AG04449 (cell line): Measurements from ENCODE around the gene MAN1C1.

Experiments used
- CTCF ChIA-PET: fragments of 350-600 bp; formaldehyde crosslinking; extraction: SDS; loops from one replicate; lab custom pipeline; 2021; ENCODE audit warnings: antibody characterized with exemption; lab: Yijun Ruan, JAX
- POLR2A ChIA-PET: fragments of 400-600, 350-600 bp; formaldehyde crosslinking; extraction: SDS; loops from one replicate; lab custom pipeline; 2020; ENCODE audit warnings: antibody characterized with exemption, inconsistent platforms; lab: Yijun Ruan, JAX
- DNase-seq: peaks from one replicate; pipeline ENCODE4 v3.0.0-alpha.2; 2010; ENCODE audit warnings: low read depth, low spot score
- H3K4me3 ChIP-seq: 2 replicates; pipeline ENCODE4 v1.5.1; 2011; ENCODE audit warnings: low read depth, mild to moderate bottlenecking, control low read depth, low read length
- TF ChIP-seq, protein P1 (sequence below): IDR thresholded peaks from one replicate; pipeline ENCODE4 v1.5.1; 2011; ENCODE audit warnings: mild to moderate bottlenecking, moderate library complexity, low read length, control low read depth, inconsistent platforms; ENCODE audit not compliant: insufficient read depth; ENCODE audit errors: missing control alignments

The MAN1C1 gene

DNA sequence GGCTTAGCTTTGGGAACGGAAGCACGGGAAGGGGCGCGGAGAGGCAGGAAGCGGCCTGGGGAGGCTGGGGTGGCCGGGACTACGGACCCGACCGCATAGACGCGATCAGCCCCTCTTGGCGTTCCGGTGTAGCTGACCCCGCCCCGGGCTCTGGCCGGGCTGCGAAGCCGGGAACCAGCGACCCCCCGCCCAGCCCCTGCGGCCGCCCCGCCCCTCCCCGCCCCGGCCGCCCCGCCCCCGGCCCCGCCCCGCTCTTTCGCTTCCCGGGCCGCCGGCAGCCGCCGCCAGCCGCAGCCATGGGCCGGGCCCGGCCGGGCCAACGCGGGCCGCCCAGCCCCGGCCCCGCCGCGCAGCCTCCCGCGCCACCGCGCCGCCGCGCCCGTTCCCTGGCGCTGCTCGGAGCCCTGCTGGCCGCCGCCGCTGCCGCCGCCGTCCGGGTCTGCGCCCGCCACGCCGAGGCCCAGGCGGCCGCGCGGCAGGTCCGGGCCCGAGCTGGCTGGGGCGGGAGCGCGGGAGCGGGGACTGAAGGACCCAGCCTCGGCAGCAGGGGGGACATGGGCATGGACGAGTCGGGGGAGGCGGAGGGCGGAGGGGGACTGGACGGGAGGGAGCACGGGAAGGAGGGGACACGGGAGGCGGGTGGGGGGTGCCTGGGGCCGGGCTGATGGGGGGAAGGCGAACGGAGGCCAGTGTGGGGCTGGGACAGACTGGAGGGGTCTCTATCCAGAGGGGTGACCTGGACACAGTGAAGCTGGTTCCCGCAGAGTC is 183.5 kb downstream of the MAN1C1 start, which contains the start of gene SELENON:
Gene SELENON (plus strand): TSS at position 259 of the 768 bp plus-strand sequence. CDS start 38 bp downstream, at position 297.
- no peak for DNase-seq
- TF ChIP-seq, protein P1, sequence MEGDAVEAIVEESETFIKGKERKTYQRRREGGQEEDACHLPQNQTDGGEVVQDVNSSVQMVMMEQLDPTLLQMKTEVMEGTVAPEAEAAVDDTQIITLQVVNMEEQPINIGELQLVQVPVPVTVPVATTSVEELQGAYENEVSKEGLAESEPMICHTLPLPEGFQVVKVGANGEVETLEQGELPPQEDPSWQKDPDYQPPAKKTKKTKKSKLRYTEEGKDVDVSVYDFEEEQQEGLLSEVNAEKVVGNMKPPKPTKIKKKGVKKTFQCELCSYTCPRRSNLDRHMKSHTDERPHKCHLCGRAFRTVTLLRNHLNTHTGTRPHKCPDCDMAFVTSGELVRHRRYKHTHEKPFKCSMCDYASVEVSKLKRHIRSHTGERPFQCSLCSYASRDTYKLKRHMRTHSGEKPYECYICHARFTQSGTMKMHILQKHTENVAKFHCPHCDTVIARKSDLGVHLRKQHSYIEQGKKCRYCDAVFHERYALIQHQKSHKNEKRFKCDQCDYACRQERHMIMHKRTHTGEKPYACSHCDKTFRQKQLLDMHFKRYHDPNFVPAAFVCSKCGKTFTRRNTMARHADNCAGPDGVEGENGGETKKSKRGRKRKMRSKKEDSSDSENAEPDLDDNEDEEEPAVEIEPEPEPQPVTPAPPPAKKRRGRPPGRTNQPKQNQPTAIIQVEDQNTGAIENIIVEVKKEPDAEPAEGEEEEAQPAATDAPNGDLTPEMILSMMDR = no peak
- CTCF ChIA-PET = interaction anchor here (1.5 to 24.7 kb wide), 3 partner anchors 10 to 232 kb away, joined by 5 to 468 read pairs (median 77); partner anchors contain the start of gene MAN1C1
- POLR2A ChIA-PET = interaction anchor here (1.2 to 1.4 kb wide), 2 partner anchors 9 to 553 kb away, joined by 3 to 9 read pairs; partner anchors contain the start of gene RSRP1
- peak within 1 kb of the TSS; percentile 61 for H3K4me3 ChIP-seq

DNA sequence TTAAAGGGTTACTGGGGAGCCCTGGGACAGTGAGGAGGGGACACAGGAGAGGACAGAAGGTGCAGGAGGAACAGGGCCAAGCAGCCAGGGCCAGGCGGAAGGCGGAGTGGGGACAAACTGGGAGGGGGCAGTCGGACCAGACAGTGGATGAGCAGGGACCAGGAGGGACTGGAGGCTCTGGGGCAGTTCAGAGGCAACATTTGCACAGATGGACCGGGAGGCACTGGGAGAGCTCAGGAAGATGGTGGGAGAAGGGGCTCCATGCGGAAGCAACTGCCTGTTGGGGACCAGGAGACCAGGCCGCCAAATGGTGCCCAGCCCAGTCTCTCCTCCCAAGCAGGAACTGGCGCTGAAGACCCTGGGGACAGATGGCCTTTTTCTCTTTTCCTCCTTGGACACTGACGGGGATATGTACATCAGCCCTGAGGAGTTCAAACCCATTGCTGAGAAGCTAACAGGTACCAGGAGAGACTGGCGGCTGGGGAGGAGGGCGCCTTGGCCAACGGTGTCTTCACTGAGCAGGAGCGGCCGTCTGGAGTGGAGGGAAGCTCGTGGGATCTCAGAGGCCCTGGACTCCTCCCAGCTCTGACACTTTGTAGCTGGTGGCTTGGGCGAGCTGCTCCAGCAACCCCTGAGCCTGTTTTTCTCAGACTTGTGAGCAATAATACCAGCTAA is 184.2 kb downstream of the MAN1C1 start:
- TF ChIP-seq, protein P1 = no peak
- peak overlapping the region; percentile 58 for H3K4me3 ChIP-seq
- ChIA-PET CTCF (interaction anchor here (0.6 to 24.7 kb wide), 5 partner anchors 10 to 281 kb away, joined by 3 to 468 read pairs (median 5); partner anchors contain the start of gene MAN1C1), POLR2A (interaction anchor here (1.4 kb wide), 1 partner anchor 553 kb away, joined by 3 read pairs; the partner anchor contains the start of gene RSRP1)
- DNase-seq = no peak

DNA sequence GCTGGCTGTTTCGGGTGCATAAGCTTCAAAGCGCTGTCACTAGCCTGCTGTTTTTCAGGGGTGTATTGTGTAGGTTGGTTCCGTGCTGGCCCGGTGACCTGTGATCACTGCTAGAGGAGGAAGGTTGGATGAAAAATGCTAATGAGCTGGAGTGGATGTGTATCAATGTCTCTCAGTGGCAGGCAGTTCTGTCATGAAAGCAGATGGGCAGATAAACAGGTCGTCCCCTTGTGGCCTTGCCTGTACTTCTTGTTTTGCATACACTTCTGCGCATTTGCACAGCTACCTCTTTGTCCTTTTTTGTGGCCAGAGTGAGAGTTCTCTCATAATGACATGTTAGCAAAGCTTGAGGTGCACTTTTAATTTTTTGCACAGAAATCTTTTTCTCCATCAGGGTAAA is 186.3 kb downstream of the MAN1C1 start:
- CTCF ChIA-PET = interaction anchor here (1.0 to 24.7 kb wide), 4 partner anchors 7 to 282 kb away, joined by 3 to 468 read pairs (median 40); partner anchors contain the start of gene MAN1C1
- TF ChIP-seq, protein P1 = no peak
- H3K4me3 ChIP-seq = no peak overlapping the region
- POLR2A ChIA-PET = no interaction called here
- no peak for DNase-seq

DNA sequence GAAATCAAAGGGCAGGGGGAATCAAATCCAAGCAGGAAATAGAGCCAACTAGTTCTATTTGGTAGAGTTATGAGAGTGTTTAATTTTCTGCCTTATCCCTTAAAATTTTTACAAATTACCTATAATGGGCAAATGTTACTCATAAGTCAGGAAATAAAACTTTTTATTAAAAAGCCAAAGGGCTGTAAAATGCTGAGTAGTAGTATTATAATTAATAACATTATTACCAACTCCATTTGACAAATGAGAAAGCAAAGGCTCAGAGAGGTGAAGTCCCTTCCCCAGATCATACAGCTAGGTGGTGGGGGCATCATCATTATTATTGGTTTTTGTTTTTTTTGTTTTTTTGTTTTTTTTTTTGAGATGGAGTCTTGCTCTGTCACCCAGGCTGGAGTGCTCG is 186.8 kb downstream of the MAN1C1 start:
- H3K4me3 ChIP-seq = no peak overlapping the region
- ChIA-PET CTCF (interaction anchor here (1.0 to 24.7 kb wide), 4 partner anchors 7 to 282 kb away, joined by 3 to 468 read pairs (median 40); partner anchors contain the start of gene MAN1C1), POLR2A (no interaction called here)
- no peak for DNase-seq
- TF ChIP-seq, protein P1 = no peak

DNA sequence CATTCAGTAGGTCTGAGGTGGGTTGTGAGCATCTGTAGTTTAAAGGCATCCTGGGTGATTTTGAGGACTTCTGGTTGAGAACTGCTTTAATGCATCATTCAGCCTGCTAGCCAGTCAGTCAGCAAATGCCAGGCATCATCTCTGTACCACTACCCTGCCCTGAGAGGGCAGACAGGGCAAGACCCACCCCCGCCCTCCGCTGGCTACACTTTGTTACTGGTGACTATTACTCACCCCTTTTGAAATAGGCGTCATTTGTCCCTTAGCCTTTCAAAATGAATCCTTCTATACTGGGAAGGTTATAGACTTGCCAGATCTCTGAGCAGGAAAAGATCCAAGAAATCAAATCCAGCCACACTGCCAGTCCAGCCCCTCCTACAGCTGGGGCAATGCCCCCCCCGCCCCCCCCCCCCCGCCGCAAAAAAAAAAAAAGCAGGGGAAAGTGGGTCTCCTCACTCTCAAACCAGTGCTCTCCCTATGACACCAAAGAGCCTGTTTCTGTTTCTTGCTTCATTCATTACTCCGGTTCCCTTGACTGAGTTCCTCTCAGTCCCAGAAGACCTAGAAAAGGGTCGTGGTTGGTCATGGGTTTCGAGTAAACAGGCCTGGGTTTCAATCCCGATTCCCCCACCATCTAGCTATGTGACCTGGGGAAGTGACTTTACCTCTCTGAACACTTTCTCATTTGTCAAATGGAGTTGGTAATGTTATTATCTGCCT is 187.8 kb downstream of the MAN1C1 start:
- TF ChIP-seq, protein P1 = no peak
- no peak for DNase-seq
- no peak overlapping the region for H3K4me3 ChIP-seq
- POLR2A ChIA-PET = no interaction called here
- CTCF ChIA-PET = interaction anchor here (1.0 to 24.7 kb wide), 3 partner anchors 14 to 283 kb away, joined by 3 to 468 read pairs (median 3); partner anchors contain the start of gene MAN1C1
